GM18870 (cell line): ENCODE data around the gene GFRA1.

ENCODE experiments used
- ATAC-seq: cut with Tn5 transposase; IDR thresholded peaks from one replicate; pipeline ENCODE4 v1.9.1; 2021; ENCODE audit warnings: moderate library complexity; ENCODE audit not compliant: unreplicated experiment

The GFRA1 gene

DNA sequence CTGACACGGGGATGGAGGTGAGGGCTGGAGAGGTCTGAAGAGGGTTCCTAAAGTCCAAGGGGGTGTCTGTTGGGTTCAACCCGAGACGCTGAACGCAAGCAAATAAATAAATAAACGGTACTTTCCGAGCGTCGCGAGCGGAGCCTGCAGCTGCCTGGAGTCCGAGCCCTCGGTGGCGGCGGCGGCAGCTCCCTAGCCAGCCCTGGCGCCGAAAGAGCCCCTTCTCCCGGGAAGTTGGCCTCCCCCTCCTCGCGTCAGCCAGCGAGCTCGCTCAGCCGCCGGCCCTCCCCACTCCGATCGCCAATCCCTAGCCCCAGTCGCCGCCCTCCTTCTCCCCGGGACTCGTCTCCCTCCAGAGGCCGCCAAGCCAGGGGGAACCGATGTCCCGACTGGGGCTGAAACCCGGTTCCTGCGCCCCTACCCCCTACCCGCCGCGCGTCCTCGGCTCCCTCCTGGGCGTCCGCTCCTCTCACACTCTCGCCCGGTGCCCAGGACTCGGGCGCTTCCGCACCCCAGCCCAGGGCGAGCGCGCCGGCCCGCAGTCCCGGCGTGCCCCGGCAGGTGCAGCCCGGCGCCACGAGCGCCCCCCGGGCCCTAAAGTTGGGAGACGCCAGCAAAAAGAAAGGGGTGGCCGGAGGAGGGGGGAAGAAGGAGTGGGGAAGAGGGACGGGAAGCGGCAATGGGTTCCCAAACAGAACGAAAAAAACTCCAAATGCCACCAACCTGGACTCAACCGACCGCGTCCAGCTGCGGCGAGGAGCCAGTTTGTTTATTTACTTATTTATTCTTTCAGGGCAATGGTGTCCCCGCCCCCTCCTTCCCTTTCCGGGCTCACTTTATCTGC is at the start of gene GFRA1:
Gene GFRA1 (minus strand): TSS at position 767 of the 844 bp plus-strand sequence. CDS start 1,177 bp downstream, outside the sequence.
- no peak for ATAC-seq

GRCh38 chr10:116316503-116316902 is 43.5 kb upstream of the GFRA1 start:
- ATAC-seq = peak; percentile 49

- ATAC-seq = no peak
Measured at GRCh38 chr10:116312548-116312947, 39.5 kb upstream of the GFRA1 start.

DNA sequence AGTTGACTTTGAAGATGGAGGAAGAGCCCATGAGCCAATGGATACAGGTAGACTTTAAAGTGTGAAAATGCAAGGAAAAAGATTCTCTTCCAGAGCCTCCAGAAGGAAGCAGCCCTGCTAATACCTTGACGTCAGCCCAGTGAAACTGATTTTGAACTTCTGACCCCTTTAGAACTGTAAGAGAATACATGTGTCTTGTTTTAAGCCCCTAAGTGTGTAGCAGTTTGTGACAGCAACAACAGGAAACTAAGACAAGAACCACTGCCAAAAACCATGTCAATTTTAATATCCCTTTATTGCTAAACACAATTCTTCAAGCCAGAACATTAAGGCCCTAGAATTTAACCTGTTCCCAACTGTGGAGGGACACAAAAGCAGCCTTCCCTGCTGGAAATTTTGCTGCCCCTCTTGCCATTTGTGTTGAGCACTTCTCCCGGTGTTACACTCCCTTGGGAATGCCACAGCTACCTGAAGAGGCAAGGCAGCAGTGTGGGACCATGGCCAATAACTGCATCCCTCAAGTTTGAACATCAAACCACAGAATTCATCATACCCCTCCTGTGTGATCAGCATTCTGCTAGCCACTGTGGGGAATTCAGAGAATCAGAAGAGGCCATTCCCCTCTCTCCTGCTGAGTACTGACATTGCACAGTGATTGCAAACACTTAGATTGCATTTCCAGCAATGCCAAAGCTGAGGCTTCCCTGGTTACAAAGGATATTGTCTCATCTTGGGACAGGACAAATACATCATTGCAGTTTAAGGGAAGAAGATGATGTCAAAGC is 38.9 kb upstream of the GFRA1 start:
- ATAC-seq = no peak

DNA sequence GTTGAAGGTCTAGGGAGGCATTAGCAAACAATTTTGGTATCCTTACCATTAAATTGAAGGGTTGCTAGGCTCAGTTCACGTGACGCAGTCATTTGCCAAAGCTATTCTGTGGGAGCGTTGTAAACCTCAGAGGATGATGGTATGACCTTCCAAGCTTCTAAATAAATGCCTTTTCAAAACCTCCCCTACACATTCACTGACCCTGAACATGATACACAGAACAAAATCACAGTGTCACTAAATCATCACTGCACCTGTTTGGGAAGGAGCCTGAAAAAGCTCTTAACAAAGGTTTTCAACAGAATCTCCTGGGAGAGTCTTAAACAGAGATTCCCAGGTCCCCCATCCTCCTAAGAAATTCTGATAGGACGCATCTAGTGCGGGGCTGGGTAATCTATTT is 38.0 kb upstream of the GFRA1 start:
- ATAC-seq = no peak

DNA sequence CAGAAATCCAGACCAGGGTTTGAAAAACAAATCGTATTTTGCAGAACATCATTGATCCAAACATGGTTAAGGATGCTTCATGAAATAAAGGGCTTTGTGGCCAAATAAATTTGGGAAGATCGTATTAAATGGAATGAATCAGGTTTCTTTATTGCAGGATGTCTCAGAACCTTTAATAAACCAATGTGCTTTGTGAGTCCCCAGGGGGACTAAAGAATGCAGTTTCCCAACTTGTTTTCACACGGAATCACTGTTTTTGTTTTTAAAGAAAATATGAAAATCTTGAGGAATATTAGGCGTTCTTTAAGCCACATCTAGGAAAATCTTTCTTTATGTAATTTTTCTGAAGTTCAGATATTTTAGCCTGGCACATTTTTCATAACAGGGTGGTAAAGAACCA is 34.4 kb upstream of the GFRA1 start:
- no peak for ATAC-seq

DNA sequence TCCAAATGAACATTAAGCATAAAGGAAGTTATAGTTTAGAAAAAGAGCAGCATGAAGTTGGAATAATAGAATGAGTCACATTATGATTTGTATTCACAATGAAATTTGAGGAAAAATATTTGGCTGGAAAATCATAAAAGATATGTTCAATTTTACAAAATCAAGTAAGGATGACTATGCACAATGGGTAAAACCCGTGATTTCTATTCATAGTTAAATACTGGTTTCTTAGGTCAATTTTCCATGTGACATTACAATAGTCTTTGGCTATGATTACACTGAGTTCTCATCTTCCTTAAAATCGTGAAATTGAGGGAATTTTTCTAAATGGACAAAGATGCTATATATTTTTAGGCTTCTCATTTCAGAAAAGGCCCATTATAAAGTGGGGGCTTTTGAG is 33.8 kb upstream of the GFRA1 start:
- ATAC-seq = no peak

- no peak for ATAC-seq
Measured at GRCh38 chr10:116304923-116305322, 31.9 kb upstream of the GFRA1 start.

DNA sequence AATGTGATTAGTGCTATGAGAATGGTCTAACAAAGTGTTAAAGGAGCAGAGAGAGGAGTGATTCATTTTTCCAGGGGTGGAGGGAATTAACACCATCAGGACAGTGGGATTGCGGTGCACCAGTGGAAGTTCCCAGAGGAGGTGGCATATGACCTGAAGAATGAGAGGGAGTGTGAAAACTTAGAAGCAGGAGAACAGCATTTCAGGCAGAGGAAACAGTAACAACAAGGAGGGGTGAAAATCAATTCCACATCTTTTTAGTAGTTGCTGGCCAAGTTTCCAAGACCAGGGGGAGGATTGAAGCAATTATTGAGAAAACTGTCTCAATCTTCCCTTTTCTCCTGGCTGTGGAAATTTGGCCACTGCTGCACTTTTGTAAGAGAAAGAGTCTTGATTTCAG is 27.5 kb upstream of the GFRA1 start:
- ATAC-seq = no peak

- no peak for ATAC-seq
Measured at GRCh38 chr10:116298586-116298985, 25.6 kb upstream of the GFRA1 start.

DNA sequence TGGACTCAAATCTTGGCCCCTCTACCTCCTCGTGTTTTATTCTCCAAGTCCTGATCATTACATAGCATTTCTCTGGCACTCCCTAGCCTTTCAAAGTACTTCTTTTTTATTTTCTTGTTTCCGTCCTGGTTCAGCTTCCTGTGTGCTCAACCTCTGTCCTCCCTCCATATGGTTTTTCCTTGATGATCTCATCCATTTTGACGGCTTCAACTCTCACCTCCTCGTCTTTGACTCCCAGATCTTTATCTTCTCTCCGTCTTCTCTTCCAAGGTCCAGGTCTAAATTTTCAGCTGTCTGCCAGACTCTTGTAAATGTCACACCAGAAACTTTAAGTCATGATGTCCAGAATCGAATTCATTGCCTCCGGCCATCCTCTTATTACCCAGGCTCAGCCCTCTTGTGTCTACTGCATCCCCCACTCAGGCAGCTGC is 23.3 kb upstream of the GFRA1 start:
- no peak for ATAC-seq

GRCh38 chr10:116292493-116292892 is 19.5 kb upstream of the GFRA1 start:
- no peak for ATAC-seq

DNA sequence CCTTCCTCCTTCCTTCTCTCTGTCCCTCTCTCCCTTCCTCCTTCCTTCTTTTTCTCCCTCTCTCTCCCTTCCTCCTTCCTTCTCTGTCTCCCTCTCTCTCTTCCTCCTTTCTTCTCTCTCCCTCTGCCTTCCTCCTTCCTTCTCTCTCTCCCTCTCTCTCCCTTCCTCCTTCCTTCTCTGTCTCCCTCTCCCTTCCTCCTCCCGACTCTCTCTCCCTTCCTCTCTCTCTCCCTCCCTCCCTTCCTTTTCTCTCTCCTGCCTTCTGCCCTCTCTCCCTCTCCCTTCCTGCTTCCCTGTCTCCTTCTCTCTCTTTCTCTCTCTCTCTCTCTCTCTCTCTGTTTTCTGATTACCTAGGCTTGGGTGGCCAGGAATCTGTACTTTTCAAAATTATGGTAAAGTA is 16.6 kb upstream of the GFRA1 start:
- ATAC-seq = no peak

DNA sequence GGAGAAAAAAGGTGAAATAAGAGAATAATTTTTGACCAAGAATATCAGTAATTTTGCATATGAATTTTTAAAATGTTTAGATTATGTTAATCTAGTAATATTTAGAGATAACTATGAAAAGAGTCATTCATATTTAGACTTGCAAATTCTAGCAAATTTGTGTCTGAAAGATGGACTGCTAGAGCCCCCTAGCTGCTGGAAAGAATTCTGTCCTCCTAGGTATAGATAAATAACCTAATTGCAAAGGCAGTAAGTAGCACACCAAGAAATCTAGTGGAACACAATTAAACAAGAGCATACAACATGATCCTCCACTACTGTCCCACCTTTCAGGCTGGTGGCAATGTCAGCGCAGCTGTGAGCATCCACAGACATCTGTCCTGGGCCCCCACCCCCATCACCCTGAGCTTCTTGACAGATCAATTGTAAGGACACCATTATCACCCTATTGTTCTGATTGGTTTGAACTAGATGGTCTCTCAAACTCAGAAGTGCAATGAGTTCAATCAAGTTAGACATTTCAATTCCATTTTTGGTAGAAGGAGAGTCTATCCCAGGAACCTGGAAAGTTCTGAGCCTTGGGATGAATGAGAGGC is 15.0 kb upstream of the GFRA1 start:
- ATAC-seq = peak; percentile 63

GRCh38 chr10:116286626-116287200 is 13.7 kb upstream of the GFRA1 start:
- no peak for ATAC-seq

GRCh38 chr10:116281775-116282174 is 8.8 kb upstream of the GFRA1 start:
- ATAC-seq = no peak

GRCh38 chr10:116278846-116279245 is 5.8 kb upstream of the GFRA1 start:
- no peak for ATAC-seq

DNA sequence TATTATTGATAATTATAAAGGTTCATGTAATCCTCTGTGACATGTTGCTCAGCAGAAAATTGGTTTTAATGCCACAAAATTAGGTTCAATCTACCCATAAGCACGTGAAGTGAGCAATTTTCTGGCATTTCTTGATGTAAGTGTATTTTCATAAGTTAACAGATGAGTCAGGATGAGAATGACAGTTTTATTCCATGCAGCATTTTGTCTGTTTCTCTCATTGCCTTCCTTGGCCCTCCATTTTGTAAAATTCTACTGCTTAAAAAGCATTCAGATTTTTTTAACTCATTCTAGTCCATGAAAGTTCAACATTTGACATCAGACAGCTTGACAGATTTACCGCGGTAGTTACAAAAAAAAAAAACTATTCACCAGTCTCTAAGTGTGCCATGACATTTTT is 4.0 kb upstream of the GFRA1 start:
- ATAC-seq = no peak

DNA sequence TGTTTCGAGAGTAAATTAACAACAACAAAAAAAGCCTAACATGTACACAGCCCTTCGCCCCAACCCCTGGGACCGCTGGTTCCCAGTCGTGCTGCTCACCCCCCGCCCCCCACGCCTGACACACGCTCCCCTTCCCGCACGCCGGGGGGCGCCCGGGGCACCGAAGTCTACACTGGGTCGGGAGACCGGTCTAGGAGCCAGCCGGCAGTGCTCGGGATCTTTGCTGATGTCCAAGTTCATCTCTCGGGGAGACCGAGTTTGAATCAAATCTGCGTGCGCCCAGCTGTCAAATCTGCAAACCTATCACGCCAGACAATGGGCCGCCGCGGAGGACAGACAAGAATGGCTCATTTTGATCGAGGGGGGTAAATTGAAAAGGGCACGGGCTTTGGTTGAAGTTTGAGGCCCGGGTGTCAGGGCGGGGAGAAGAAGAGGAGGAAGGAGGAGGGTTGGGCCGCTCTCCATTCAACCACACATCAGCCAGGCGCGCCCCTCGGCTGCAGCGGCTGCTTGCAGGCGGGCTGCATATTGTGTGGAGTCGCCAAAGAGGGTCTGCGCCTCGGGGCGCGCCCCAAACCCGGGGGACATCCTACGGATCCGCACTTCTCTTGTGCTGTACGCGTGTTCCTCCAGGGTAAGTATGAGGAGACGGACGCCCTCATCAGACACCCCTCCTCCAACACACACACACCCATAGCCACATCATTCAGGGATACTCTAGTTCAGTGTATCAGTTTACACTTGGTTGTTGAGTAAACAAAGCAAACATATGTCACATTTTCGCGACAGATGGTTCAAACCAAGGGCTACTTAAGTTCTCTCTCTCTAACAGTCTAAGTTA is 1.3 kb upstream of the GFRA1 start:
- no peak for ATAC-seq
